Dedifferentiated amniotic fluid mesenchymal stem cell (primary cell): ENCODE measurements around the gene INPP5K.
"Not testable (repeated sequence)": the region's sequence is repeated elsewhere in the genome, so short reads cannot be mapped to it uniquely, and the experiment has no call there.

Experiments used
- DNase-seq: peaks from one replicate; pipeline ENCODE4 v3.0.0-alpha.2; 2016; ENCODE audit errors: extremely low spot score

The INPP5K gene

DNA sequence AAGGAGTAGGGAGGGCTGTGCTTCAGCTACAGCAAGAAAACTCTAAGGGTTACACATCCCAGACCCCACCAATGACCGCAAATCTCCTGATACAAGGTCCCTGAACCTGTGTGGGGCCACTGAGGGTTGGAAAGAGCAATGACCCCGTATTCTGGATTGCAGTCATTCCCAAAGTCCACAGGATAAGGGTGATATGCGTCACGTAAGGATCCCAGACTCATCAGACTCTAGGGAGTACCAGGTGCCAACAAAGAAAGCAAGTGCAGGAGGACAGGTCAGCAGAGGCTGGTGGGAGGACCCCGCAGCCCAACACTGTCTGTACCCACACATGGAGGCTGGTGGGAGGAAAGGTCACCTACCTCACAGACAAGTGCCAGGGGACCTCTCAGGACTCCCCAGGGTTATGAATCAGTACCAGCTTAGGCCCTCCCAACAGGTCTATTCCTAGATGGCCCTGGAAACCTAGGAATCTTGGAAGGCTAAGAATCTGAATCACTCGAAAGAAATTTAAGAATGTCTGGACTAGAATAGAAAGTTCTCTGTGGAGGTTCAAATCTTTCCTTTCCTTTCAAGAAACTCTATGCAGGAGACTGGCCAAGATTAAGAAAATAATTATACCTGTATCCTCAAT, 30.0 kb upstream of the INPP5K start:
- no peak for DNase-seq

DNA sequence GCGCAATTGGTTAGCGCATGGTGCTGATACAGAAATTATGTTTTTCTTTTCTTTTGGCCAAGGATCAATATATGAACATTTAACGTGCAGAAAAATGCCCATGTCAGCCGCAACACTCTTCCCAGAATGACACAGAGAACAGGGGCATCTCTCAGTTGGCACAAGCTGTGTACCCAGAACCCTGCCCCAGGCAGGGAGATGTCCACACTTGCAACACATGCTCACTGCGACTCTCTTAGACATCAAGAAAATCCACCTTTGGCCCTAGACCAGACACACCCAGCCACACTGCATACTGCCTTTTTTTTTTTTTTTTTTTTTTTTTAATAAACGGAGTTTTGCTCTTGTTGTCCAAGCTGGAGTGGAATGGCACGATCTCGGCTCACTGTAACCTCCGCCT, 29.2 kb upstream of the INPP5K start:
- DNase-seq = no peak

DNA sequence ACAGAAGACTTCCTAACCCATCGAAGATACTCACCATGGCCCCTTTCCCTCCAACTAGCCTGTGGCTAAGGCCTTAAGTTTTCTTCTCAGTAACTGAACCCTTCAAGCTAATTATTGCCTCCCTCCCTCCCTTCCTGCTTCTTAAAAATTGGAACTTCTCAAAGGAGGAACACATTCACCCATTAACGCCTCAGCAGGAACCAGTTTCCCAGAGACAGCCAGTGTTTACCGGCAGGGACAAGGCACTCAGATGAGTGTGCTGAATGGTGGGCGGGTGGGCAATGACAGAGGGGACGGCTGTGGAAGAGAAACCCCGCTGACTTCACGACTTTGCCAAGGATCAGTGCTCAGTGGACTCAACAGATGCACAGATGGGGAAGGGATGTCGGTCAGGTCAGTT, 25.9 kb upstream of the INPP5K start:
- DNase-seq = no peak

DNA sequence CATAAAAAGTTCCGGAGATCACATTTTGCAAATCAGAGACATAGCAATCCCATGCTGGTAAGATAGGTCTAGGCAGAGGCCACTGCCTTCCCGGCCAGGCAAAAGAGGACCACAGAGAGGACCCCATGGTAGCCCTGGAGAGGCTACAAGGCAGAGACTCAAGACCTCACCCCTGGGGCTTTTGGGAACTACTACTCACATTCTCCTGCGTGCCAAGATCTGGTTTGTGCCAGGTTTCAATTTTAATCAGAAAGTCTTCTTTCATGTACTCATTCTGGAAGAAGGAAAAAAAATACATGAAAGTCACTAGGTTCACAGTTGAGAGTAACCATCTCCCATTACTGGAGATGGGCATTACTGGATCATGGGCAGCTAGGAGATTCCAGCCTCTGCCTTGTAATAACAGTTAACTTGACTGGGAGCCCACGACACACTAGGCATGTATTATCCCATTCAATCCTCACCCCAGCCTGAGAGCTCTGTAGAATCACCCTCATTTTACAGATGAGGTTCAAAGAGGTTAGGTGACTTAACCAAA, 25.0 kb upstream of the INPP5K start:
- no peak for DNase-seq

GRCh38 chr17:1539811-1540210, 23.4 kb upstream of the INPP5K start:
- DNase-seq = no peak

DNA sequence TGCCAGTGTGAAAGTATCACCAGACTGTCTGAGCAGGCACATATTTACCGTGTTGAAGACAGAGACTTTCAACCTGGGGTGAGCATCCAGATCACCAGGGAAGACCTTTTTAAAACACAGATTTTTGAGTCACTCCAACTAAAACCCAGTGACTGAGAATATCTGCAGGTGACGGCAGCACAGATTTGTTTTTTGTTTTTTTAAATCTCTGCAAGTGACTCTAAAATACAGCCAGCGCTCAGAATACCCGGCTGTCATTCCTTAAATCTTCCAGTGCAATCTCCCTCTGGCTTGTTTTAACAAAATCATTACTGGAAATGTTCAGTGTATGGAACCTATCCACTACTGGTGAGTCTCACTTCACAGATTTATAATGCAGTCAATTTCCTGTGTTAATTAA, 19.3 kb upstream of the INPP5K start:
- no peak for DNase-seq

- no peak for DNase-seq
Measured at GRCh38 chr17:1533661-1534325, 17.4 kb upstream of the INPP5K start.

GRCh38 chr17:1532836-1533602, 16.6 kb upstream of the INPP5K start:
- DNase-seq = no peak

- no peak for DNase-seq
Measured at GRCh38 chr17:1529863-1530262, 13.5 kb upstream of the INPP5K start.

GRCh38 chr17:1526876-1527275, 10.5 kb upstream of the INPP5K start:
- DNase-seq = not testable (repeated sequence)

DNA sequence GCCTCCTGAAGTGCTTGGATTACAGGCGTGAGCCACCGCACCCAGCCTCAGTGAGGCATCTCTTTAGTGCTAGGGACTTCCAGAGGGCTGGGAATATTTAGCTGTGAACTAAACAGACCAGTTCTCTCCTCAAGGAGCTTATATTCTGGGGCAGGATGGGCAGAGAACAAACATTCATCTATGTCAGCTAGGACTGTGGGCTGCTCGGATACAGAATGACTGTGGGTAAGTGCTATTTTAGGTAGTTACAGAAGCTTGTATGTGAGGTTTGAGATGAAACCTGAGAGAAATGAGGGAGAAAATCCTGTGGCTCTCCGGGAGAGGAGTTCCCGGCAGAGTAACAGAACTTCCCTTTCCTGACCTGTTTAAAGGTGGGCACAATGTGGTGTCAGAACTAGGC, 6.2 kb upstream of the INPP5K start:
- no peak for DNase-seq

- no peak for DNase-seq
Measured at GRCh38 chr17:1521086-1521640, 4.8 kb upstream of the INPP5K start.

DNA sequence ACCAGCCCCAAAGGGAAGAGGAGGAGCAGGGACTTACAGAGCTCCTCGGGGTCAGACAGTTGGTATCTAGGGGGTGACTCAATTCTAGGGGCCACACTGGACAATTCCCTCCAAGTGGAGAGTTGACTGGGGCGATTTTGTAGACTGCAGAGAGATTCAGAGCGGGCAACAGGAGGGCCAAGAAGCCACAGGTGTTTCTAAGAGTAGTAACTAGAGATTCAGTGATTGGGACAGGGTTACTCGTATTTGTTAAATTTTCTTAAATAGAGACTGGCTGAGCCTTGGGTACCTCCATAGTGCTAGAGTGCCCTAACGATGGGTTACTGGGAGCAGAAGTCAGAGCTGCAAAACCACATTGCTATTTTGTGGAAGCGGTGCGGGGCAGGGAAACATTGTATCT, 3.3 kb upstream of the INPP5K start:
- DNase-seq = no peak

GRCh38 chr17:1518410-1518809, 2.0 kb upstream of the INPP5K start:
- no peak for DNase-seq

DNA sequence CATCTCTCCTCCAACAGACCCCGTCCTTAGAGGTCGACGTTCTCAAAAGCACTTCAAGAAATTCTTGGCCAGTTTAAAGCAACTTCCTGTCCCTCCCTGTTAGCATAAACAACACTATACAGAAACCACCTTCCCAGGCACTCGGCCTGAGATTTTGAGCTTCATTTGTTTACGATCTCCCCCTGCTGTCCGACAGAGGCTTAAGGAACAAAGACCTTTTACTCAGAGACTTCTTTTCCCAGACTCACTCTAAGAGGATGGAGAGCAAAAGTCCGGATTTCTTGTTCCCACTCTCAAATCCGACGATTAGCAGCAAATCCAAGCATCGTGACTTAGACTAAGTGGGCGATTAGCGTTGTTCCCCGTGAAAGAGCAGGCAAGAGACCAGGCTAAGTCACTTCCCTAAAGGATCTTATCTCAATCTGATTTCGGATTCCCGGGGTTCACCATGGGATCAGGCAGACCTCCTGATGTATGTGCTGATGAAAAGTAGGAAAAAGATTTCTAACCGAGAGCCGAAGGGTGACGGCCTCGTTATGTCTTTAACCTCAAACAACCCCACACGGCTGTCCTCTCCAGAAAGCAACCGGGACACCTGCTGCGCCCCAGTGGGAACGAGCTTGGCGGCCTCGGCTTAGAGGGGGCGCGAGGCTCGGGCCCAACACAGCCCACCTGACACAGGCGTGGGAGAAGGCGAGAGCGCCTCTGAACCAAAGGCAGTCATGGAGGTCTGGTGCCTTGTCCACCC, 598 bp downstream of the INPP5K start:
- peak; percentile 93 for DNase-seq

- no peak for DNase-seq
Measured at GRCh38 chr17:1512351-1512750, 4.1 kb downstream of the INPP5K start.

DNA sequence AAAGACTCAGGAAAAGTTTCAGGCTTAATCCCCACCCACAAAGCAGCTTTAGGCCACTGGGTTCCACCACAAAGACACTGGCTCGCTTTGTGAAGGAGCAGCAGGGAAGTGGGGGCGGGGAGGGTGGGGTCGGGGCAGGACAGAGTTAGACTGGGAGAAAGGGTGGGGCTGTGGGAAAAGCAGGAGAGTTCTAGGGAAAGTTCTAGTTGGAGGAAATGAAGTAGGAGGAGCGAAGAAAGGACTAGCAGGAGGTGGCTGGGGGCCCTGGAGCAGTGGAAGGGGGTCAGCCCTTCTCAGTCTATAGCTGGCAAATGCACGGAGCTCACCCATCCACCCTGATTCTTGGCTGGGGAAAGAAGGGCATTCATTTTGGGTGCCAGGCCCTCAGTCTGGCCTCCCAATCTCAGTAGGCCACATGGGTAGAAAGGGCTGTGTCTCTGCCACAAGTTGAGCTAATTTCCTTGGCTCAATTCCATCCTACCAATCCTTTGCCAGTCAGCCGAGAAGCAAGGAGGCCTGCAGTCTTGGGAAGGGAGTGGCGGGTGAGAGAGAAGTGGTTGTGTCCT, 4.6 kb downstream of the INPP5K start:
- DNase-seq = peak; percentile 86

DNA sequence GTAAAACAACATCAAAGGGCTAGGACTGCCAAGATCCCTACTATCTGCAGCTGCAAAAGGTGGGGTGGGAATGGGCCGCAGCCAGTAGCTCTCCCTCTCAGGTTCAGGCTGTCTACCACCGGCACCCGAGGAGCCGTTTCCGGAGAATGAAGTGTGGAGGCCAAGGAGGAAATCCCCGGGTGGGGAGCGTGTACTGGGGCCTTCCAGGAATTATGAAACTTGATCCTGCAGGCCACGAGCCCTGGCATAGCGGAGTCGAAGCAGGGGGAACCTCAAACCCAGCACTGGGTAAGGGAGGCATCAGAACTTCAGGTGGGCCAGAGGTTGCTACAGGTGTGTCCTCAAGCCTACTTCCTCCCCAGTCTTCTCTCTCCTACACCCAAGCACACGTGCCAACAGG, 5.1 kb downstream of the INPP5K start:
- no peak for DNase-seq

GRCh38 chr17:1509290-1509881, 7.0 kb downstream of the INPP5K start:
- no peak for DNase-seq

DNA sequence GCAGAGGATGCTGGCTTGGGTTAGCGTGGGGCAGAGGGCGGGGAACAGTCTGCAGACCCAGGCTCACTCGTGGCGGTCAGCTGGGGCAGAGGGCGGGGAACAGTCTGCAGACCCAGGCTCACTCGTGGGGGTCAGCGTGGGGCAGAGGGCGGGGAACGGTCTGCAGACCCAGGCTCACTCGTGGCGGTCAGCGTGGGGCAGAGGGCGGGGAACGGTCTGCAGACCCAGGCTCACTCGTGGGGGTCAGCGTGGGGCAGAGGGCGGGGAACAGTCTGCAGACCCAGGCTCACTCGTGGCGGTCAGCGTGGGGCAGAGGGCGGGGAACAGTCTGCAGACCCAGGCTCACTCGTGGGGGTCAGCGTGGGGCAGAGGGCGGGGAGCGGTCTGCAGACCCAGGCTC, 7.7 kb downstream of the INPP5K start:
- DNase-seq = not testable (repeated sequence)

- DNase-seq = no peak
Measured at GRCh38 chr17:1506649-1507267, 9.7 kb downstream of the INPP5K start.
